ENCODE data around the gene NPAS2. TPM values are rescaled to one million over a fixed set of nuclear protein-coding genes. Genes with fewer than 3 reads are reported as not detected.

The NPAS2 gene
- total RNA-seq, 1 experiment from 2014 or later: 20.4 TPM

- Histone ChIP-seq H2AFZ (ENCODE audit: low read depth, low read length, poor library complexity, severe bottlenecking) (no peak overlapping the region), H3K9ac (ENCODE audit: low read length) (no peak overlapping the region), H3K79me2 (ENCODE audit: insufficient read depth, low read length) (no peaks in the 10 kb centered on the region), H3K9me3 (ENCODE audit: control insufficient read depth in 1 of 2, insufficient read depth in 1 of 2, low read depth in 1 of 2, low read length in 2 of 2) (no peaks in the 10 kb centered on the region), H3K4me2 (ENCODE audit: low read length) (no peak overlapping the region), H3K36me3 (ENCODE audit: control insufficient read depth in 1 of 2, insufficient read depth in 2 of 2, low read length in 2 of 2) (no peaks in the 10 kb centered on the region), H3K4me1 (ENCODE audit: control insufficient read depth in 1 of 2, insufficient read depth in 2 of 2, low read length in 2 of 2) (peaks cover 0 to 5% of the 10 kb centered on the region in 2 experiments; a peak in 2 of 4 replicates), H3K9me2 (ENCODE audit: insufficient read depth) (no peaks in the 10 kb centered on the region), H3K27me3 (ENCODE audit: insufficient read depth, low read length) (no peaks in the 10 kb centered on the region), H4K20me1 (ENCODE audit: insufficient read depth) (no peaks in the 10 kb centered on the region), H3K27ac (ENCODE audit: low read depth, low read length) (no peak overlapping the region), H3K4me3 (replicated peaks in 1 of 2; ENCODE audit: low read depth in 1 of 2, low read length in 2 of 2) (no peak overlapping the region)
- TF ChIP-seq ATF3 (IDR thresholded peaks at IDR 0.05): no peak
- no peak for TF ChIP-seq EZH2 (IDR thresholded peaks at IDR 0.05)
- TF ChIP-seq SIN3A (IDR thresholded peaks at IDR 0.05; ENCODE audit: low read depth): no peak
- no peak for TF ChIP-seq POLR2A (IDR thresholded peaks at IDR 0.05; ENCODE audit: borderline replicate concordance, extremely low read depth, insufficient read depth, insufficient read length)
- no peak for TF ChIP-seq CEBPB (IDR thresholded peaks at IDR 0.05; ENCODE audit: low read depth)
- TF ChIP-seq FOSL1 (IDR thresholded peaks at IDR 0.05; ENCODE audit: low read depth): no peak
- TF ChIP-seq MAX (IDR thresholded peaks at IDR 0.05): no peak
- no peak for TF ChIP-seq SP1 (IDR thresholded peaks at IDR 0.05; ENCODE audit: low read depth)
- RAD21 ChIA-PET (ENCODE audit: low non-redundant PET in 1 of 2, low total read pairs in 2 of 2, uncharacterized antibody in 2 of 2, unreplicated experiment in 2 of 2): no interaction called here
- BruUV-seq (replicated peaks): no TSS peak
- CTCF ChIA-PET: no interaction called here
- ATAC-seq (no peak), DNase-seq (ENCODE audit: low read depth, low spot score) (no peak)
- intact Hi-C loops (cut with micrococcal nuclease): no loop called here
- POLR2A ChIA-PET: no interaction called here
Measured at GRCh38 chr2:100810603-100811145, 9.3 kb upstream of the NPAS2 start.

- Histone ChIP-seq H3K4me3 (replicated peaks in 1 of 2; ENCODE audit: low read depth in 1 of 2, low read length in 2 of 2) (no peak overlapping the region), H4K20me1 (ENCODE audit: insufficient read depth) (no peaks in the 10 kb centered on the region)
- CTCF ChIA-PET: no interaction called here
Measured at GRCh38 chr2:100812116-100812515, 7.8 kb upstream of the NPAS2 start.

More at GRCh38 chr2:100812116-100812515, 7.8 kb upstream of the NPAS2 start:
- TF ChIP-seq ZNF274 (IDR thresholded peaks at IDR 0.05; ENCODE audit: low read depth, low read length): no peak
- no peak for TF ChIP-seq EZH2phosphoT487 (IDR thresholded peaks at IDR 0.05; ENCODE audit: borderline replicate concordance)
- TF ChIP-seq SP1 (IDR thresholded peaks at IDR 0.05; ENCODE audit: low read depth): no peak
- TF ChIP-seq EGR1 (IDR thresholded peaks at IDR 0.05; ENCODE audit: low read depth): no peak
- no peak for TF ChIP-seq POLR2A (IDR thresholded peaks at IDR 0.05; ENCODE audit: borderline replicate concordance, extremely low read depth, insufficient read depth, insufficient read length)
- TF ChIP-seq ELF1 (IDR thresholded peaks at IDR 0.05; ENCODE audit: borderline replicate concordance, low read depth): no peak
- TF ChIP-seq ATF3 (IDR thresholded peaks at IDR 0.05): no peak
- no peak for TF ChIP-seq CBX3 (IDR thresholded peaks at IDR 0.05; ENCODE audit: low read depth)
- TF ChIP-seq EZH2 (IDR thresholded peaks at IDR 0.05): no peak
- no peak for TF ChIP-seq RAD21 (IDR thresholded peaks at IDR 0.05; ENCODE audit: low read depth)
- TF ChIP-seq YY1 (IDR thresholded peaks at IDR 0.05; ENCODE audit: extremely low read depth, insufficient replicate concordance, low read depth, low read length): no peak
- TF ChIP-seq ZBTB33 (IDR thresholded peaks at IDR 0.05; ENCODE audit: extremely low read depth, insufficient replicate concordance, low read length): no peak
- TF ChIP-seq SIN3A (IDR thresholded peaks at IDR 0.05; ENCODE audit: low read depth): no peak
- no peak for TF ChIP-seq MAX (IDR thresholded peaks at IDR 0.05)
- H2AFZ ChIP-seq (ENCODE audit: low read depth, low read length, poor library complexity, severe bottlenecking): no peak overlapping the region
- H3K79me2 ChIP-seq (ENCODE audit: insufficient read depth, low read length): no peaks in the 10 kb centered on the region
- RAD21 ChIA-PET (ENCODE audit: low non-redundant PET in 1 of 2, low total read pairs in 2 of 2, uncharacterized antibody in 2 of 2, unreplicated experiment in 2 of 2): no interaction called here
- intact Hi-C loops (cut with micrococcal nuclease): no loop called here
- no peak overlapping the region for H3K4me2 ChIP-seq (ENCODE audit: low read length)
- no peaks in the 10 kb centered on the region for H3K36me3 ChIP-seq (ENCODE audit: control insufficient read depth in 1 of 2, insufficient read depth in 2 of 2, low read length in 2 of 2)
- H3K27me3 ChIP-seq (ENCODE audit: insufficient read depth, low read length): no peaks in the 10 kb centered on the region
- ATAC-seq (no peak), DNase-seq (ENCODE audit: low read depth, low spot score) (no peak)
- H3K27ac ChIP-seq (ENCODE audit: low read depth, low read length): no peak overlapping the region
- H3K4me1 ChIP-seq (ENCODE audit: control insufficient read depth in 1 of 2, insufficient read depth in 2 of 2, low read length in 2 of 2): peaks cover 0 to 5% of the 10 kb centered on the region in 2 experiments; a peak in 2 of 4 replicates
- POLR2A ChIA-PET: no interaction called here
- H3K9me3 ChIP-seq (ENCODE audit: control insufficient read depth in 1 of 2, insufficient read depth in 1 of 2, low read depth in 1 of 2, low read length in 2 of 2): no peaks in the 10 kb centered on the region
- no TSS peak for BruUV-seq (replicated peaks)
- H3K9ac ChIP-seq (ENCODE audit: low read length): no peak overlapping the region
- no peaks in the 10 kb centered on the region for H3K9me2 ChIP-seq (ENCODE audit: insufficient read depth)

All from HCT116 (cell line).